ENCODE results near the gene ABI2.

GRCh38 chr2:203395858-203396257 is 67.7 kb downstream of the ABI2 start:
- TF ChIP-seq CTCF (conservative IDR thresholded peaks at IDR 0.05 in 1 of 2, IDR thresholded peaks at IDR 0.05 in 1 of 2; ENCODE audit: low read depth in 1 of 2, low read length in 2 of 2) (no peak), EZH2 (IDR thresholded peaks at IDR 0.05; ENCODE audit: low read length, missing control alignments) (no peak)

Measured in fibroblast of lung (primary cell).